MCF 10A (cell line): ENCODE results near the gene THAP4. TPM values are rescaled to one million over a fixed set of nuclear protein-coding genes. Genes with fewer than 3 reads are reported as not detected.
"Not testable (repeated sequence)": the region's sequence is repeated elsewhere in the genome, so short reads cannot be mapped to it uniquely, and the experiment has no call there.

ENCODE experiments used
- BruUV-seq: library from RNA; stranded (reverse); fragments of 400-500 nt; replicated peaks from 2 replicates; lab custom pipeline; 2021; lab: Mats Ljungman, UMichigan
- CTCF ChIA-PET: fragments of 300-600 bp; sonication (Branson Sonifier 250); formaldehyde crosslinking; extraction: SDS; loops from one replicate; lab custom pipeline; 2021; ENCODE audit warnings: antibody characterized with exemption, inconsistent platforms; lab: Yijun Ruan, JAX
- POLR2A ChIA-PET: fragments of 300-600, 350-650 bp; sonication (Branson Sonifier 250); formaldehyde crosslinking; extraction: SDS; loops from one replicate; lab custom pipeline; 2020; ENCODE audit warnings: antibody characterized with exemption, inconsistent platforms; lab: Yijun Ruan, JAX
- DNase-seq: peaks from one replicate; pipeline ENCODE4 v3.0.0-alpha.2; 2018; ENCODE audit not compliant: unreplicated experiment
- H3K27ac Mint-ChIP-seq: one replicate; pipeline ENCODE4 v1.8.0; 2022; ENCODE audit warnings: mild to moderate bottlenecking, low read depth, mixed read lengths; ENCODE audit not compliant: unreplicated experiment
- H3K27me3 Mint-ChIP-seq: one replicate; pipeline ENCODE4 v1.8.0; 2022; ENCODE audit warnings: mixed read lengths; ENCODE audit not compliant: insufficient read depth, unreplicated experiment
- H3K36me3 Mint-ChIP-seq: one replicate; pipeline ENCODE4 v1.8.0; 2022; ENCODE audit warnings: mild to moderate bottlenecking, moderate library complexity, mixed read lengths; ENCODE audit not compliant: insufficient read depth, unreplicated experiment
- H3K4me1 Mint-ChIP-seq: one replicate; pipeline ENCODE4 v1.8.0; 2022; ENCODE audit warnings: mixed read lengths; ENCODE audit not compliant: insufficient read depth, unreplicated experiment
- H3K4me3 Mint-ChIP-seq: one replicate; pipeline ENCODE4 v1.8.0; 2022; ENCODE audit warnings: mild to moderate bottlenecking, moderate library complexity, mixed read lengths; ENCODE audit not compliant: unreplicated experiment
- H3K9me3 Mint-ChIP-seq: one replicate; pipeline ENCODE4 v1.8.0; 2022; ENCODE audit warnings: mixed read lengths; ENCODE audit not compliant: unreplicated experiment
- CTCF ChIP-seq: fragments of 200-600 bp; IDR thresholded peaks from one replicate; pipeline ENCODE4 v1.8.0; 2022; ENCODE audit warnings: antibody characterized with exemption, mild to moderate bottlenecking; ENCODE audit not compliant: unreplicated experiment
- intact Hi-C: fragments of 100-400 bp; cut with micrococcal nuclease; formaldehyde crosslinking; loops from 2 replicates; pipeline ENCODE4 v1.14.1; 2022
- total RNA-seq: library from RNA; stranded (reverse); gene quantifications from 2 replicates; pipeline ENCODE4 v1.2.3, GENCODE V29; 2022

The THAP4 gene
- total RNA-seq, 1 experiment from 2014 or later = 91.8 TPM

- Mint-ChIP-seq H3K27ac (no peak overlapping the region), H3K4me1 (no peaks in the 10 kb centered on the region), H3K4me3 (no peak overlapping the region), H3K27me3 (no peaks in the 10 kb centered on the region), H3K9me3 (no peaks in the 10 kb centered on the region), H3K36me3 (peaks cover 9% of the 10 kb centered on the region)
- POLR2A ChIA-PET = interaction anchor here (1.0 kb wide), 1 partner anchor 9 kb away, joined by 3 read pairs; no protein-coding TSS in a partner anchor
- DNase-seq = no peak
- CTCF ChIA-PET = no interaction called here
- intact Hi-C loops = no loop called here
- TF ChIP-seq CTCF = no peak
- no TSS peak for BruUV-seq
Observed at GRCh38 chr2:241570961-241571581, 65.9 kb downstream of the THAP4 start.

GRCh38 chr2:241569831-241570281 is 67.1 kb downstream of the THAP4 start:
- POLR2A ChIA-PET = interaction anchor here (0.7 kb wide), 1 partner anchor 36 kb away, joined by 3 read pairs; no protein-coding TSS in a partner anchor
- Mint-ChIP-seq H3K9me3 (no peaks in the 10 kb centered on the region), H3K27ac (no peak overlapping the region), H3K27me3 (no peaks in the 10 kb centered on the region), H3K4me3 (no peak overlapping the region), H3K36me3 (peaks cover 9% of the 10 kb centered on the region), H3K4me1 (no peaks in the 10 kb centered on the region)
- no TSS peak for BruUV-seq
- CTCF ChIA-PET = no interaction called here
- DNase-seq = no peak
- intact Hi-C loops = no loop called here
- no peak for TF ChIP-seq CTCF

GRCh38 chr2:241568726-241569125 is 68.2 kb downstream of the THAP4 start:
- Mint-ChIP-seq H3K27me3 (no peaks in the 10 kb centered on the region), H3K9me3 (no peaks in the 10 kb centered on the region), H3K27ac (no peak overlapping the region), H3K4me3 (no peak overlapping the region), H3K36me3 (peaks cover 1% of the 10 kb centered on the region), H3K4me1 (no peaks in the 10 kb centered on the region)
- CTCF ChIA-PET = no interaction called here
- intact Hi-C loops = no loop called here
- BruUV-seq = no TSS peak
- no peak for TF ChIP-seq CTCF
- POLR2A ChIA-PET = no interaction called here
- no peak for DNase-seq

GRCh38 chr2:241567776-241568175 is 69.2 kb downstream of the THAP4 start:
- intact Hi-C loops = no loop called here
- ChIA-PET POLR2A (interaction anchor here (0.6 to 1.0 kb wide), 2 partner anchors 67 to 170 kb away, joined by 3 read pairs; no protein-coding TSS in a partner anchor), CTCF (interaction anchor here (0.7 kb wide), 1 partner anchor 268 kb away, joined by 3 read pairs; no protein-coding TSS in a partner anchor)
- no TSS peak for BruUV-seq
- no peak overlapping the region for H3K4me3 Mint-ChIP-seq
- no peaks in the 10 kb centered on the region for H3K36me3 Mint-ChIP-seq
- DNase-seq = no peak
- H3K4me1 Mint-ChIP-seq = peaks cover 5% of the 10 kb centered on the region
- no peaks in the 10 kb centered on the region for H3K9me3 Mint-ChIP-seq
- H3K27ac Mint-ChIP-seq = no peak overlapping the region
- no peak for TF ChIP-seq CTCF
- no peaks in the 10 kb centered on the region for H3K27me3 Mint-ChIP-seq

GRCh38 chr2:241567266-241567665 is 69.7 kb downstream of the THAP4 start:
- H3K4me3 Mint-ChIP-seq, H3K9me3 Mint-ChIP-seq, intact Hi-C loops, H3K4me1 Mint-ChIP-seq, H3K27ac Mint-ChIP-seq, H3K27me3 Mint-ChIP-seq, H3K36me3 Mint-ChIP-seq, DNase-seq, BruUV-seq: not testable (repeated sequence)
- POLR2A ChIA-PET = interaction anchor here (1.0 kb wide), 1 partner anchor 67 kb away, joined by 3 read pairs; no protein-coding TSS in a partner anchor
- CTCF ChIA-PET = interaction anchor here (1.0 to 1.6 kb wide), 2 partner anchors 31 to 311 kb away, joined by 3 to 4 read pairs; no protein-coding TSS in a partner anchor
